Cardiac fibroblast (primary cell): Measurements from ENCODE around the gene DDX5.
"Not testable (repeated sequence)": the region's sequence is repeated elsewhere in the genome, so short reads cannot be mapped to it uniquely, and the experiment has no call there.

Source experiments
- DNase-seq, 2 donors: peaks; one replicate each; pipeline versions ENCODE4 v3.0.0 to v3.0.0-alpha.2; 2010; ENCODE audit warnings: low read depth in 2 of 2
- H3K4me3 ChIP-seq, 2 donors: replicated peaks in 1 of 2; 1 replicate in 1 of 2; 2 replicates in 1 of 2; pipeline ENCODE4 v1.5.1; 2011; ENCODE audit warnings: low read depth in 2 of 2, low read length in 2 of 2, mild to moderate bottlenecking in 2 of 2, moderate library complexity in 1 of 2
- TF ChIP-seq, protein P1 (sequence below): IDR thresholded peaks from one replicate; pipeline ENCODE4 v1.5.1; 2011; ENCODE audit warnings: low read depth, mild to moderate bottlenecking, low read length, inconsistent platforms

DDX5 gene

DNA sequence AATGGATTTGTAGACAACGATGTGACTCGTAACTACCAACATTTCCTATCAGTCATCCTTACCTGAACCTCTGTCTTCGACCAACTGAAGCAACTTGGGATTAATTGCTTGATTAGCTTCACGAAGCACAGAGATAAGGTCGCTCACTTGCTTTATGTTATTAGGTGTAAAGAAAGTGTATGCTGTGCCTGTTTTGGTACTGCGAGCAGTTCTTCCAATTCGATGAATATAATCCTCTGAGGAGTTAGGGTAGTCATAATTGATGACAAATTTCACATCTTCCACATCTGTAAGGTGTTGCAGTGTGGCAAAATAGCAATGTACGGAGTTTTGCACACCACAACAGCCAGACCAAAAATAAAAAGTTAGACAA, 5.6 kb downstream of the DDX5 start:
- DNase-seq = no peak

DNA sequence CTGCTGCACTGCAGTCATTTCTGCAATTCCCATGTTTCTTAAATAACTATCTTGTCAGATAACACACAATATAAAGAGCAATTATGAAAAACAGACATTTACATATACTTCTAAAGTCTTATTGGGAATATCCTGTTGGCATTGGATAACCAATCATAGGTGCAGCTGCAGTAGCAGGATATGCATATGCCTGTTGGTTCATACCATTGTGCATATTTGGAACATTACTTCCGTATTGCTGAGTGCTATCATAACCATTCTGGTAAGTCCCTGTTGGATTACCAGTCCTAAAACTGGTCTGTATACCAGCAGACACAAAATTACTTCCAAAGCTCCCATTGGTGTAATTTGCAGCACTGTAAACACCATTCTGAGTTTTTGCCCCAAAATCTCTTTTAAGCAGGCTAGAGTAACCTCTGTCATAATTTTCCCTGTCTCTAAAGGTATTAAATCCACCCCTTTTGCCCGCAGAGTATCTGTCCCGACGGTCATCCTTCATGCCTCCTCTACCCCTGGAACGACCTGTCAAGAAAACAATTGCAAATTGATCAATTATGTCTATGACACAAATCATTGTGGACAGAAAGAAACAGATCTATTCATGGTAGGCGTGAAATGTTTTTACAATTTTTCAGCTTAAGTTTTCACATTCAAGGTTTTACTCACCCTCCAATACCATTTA, 6.1 kb downstream of the DDX5 start:
- peak; percentile 42 to 54 for DNase-seq
- H3K4me3 ChIP-seq = no peak overlapping the region
- TF ChIP-seq, protein P1, sequence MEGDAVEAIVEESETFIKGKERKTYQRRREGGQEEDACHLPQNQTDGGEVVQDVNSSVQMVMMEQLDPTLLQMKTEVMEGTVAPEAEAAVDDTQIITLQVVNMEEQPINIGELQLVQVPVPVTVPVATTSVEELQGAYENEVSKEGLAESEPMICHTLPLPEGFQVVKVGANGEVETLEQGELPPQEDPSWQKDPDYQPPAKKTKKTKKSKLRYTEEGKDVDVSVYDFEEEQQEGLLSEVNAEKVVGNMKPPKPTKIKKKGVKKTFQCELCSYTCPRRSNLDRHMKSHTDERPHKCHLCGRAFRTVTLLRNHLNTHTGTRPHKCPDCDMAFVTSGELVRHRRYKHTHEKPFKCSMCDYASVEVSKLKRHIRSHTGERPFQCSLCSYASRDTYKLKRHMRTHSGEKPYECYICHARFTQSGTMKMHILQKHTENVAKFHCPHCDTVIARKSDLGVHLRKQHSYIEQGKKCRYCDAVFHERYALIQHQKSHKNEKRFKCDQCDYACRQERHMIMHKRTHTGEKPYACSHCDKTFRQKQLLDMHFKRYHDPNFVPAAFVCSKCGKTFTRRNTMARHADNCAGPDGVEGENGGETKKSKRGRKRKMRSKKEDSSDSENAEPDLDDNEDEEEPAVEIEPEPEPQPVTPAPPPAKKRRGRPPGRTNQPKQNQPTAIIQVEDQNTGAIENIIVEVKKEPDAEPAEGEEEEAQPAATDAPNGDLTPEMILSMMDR = no peak

More for the DNA sequence above, 5.6 kb downstream of the DDX5 start:
- TF ChIP-seq, protein P1 = no peak
- no peak overlapping the region for H3K4me3 ChIP-seq

DNA sequence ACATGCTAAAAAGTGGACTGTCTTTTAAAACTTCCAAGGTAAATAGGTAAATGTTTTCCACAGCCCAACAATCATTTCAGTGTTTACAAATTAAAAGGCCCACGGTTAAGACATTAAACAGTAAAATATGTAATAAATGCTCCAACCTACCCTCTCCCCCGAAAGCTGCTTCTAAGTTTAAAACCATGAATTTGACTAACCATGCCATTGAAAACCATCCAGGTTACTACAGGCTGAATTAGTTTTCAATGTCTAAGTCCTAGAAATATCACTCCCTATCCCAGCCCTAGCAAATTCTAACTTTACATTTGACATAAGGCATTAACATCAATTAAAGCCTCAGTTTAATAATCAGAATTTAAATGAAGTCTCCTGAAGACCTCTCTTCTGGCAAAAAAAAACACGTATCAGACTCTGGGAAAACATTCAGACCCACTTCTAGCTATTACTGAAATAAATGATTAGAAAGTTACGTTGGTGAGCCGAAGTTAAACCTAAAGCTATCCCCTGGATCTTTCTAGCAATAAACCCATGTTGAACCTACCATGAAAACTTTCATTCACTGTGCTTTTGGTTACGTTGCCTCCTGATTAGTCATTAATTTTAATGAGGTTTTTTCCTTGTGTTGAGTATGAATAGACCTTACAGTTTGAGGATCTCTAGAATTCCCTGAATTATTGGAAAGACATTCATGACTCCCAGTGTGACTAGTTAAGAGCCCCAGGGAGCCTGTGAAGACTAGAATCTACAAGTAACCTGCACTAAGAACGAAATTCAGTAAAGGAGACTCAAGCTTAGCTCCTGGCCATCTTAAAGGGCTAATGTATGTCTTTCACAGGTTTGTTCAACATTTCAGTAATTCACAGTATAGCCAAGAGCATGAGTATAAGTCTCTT, 7.5 kb downstream of the DDX5 start:
- no peak overlapping the region for H3K4me3 ChIP-seq

DNA sequence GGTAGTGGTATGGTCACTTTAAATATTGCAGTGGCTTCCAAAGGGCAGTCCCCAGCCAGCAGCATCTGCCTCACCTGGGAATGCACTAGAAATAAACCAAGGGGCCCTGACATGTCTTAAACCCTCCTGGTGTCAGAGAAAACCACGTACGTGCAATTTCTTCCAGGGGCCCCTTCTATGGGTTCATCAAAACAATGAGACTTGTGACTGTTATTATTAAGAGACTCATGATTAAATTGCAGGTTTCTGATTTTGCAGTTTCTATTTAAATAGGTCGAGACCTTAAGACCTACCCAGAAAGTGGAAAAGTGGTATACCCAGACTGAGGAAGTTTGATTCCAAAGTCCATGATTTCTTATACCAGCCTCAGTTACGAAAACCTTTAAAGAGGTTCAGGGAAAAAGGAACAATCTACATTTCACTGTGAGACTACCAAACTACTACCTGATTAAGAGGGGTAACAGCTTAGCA, 8.5 kb downstream of the DDX5 start:
- TF ChIP-seq, protein P1 = no peak
- no peak for DNase-seq
- H3K4me3 ChIP-seq = peak overlapping the region; percentile 74 to 76

More for the DNA sequence above, 7.5 kb downstream of the DDX5 start:
- TF ChIP-seq, protein P1 = no peak
- no peak for DNase-seq

DNA sequence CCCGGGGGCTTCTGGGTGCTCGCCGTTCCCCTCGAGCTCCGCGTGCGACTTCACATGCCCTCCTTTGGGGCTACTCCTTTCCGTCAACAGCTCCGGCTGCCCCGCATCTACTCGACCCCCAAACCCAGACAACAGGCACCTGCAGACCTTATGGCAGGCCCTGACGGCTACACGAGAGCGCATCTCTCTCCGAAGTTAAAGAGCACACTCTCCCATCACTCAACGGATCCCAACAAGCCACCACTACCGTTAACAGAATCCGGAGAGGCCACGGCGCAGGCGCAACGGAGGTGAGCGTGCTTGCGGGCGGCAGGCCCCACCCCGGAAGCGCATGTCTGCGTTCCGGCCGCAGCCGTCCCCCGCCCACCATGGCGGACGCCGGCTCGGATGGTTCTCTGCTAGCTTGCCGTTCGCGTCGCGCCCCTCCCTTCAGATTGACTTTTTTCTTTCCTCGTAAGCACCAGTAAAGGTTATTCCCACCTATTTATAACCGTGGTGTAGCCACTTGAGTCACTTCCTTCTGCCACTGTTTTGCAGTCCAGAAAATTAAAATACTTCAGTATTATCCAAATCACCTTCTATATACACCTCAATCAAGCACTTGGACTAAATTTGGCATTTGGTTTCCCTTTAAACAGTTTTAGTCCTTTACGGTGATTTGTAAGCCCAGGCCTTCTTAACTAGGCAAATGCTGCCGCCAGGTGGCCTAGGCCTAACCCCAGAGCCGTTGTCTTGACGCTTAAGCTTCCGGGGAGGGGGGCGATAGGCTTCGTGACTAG, 9.1 kb downstream of the DDX5 start, which contains the start of gene POLG2:
Gene POLG2, minus strand, starts transcription at position 269 of the 779 bp plus-strand sequence. Its CDS starts 86 bp downstream, at position 183.
- TF ChIP-seq, protein P1 = peak; percentile 61
- DNase-seq = peak; percentile 94 to 95
- H3K4me3 ChIP-seq = peak within 1 kb of the TSS; percentile 74 to 76

DNA sequence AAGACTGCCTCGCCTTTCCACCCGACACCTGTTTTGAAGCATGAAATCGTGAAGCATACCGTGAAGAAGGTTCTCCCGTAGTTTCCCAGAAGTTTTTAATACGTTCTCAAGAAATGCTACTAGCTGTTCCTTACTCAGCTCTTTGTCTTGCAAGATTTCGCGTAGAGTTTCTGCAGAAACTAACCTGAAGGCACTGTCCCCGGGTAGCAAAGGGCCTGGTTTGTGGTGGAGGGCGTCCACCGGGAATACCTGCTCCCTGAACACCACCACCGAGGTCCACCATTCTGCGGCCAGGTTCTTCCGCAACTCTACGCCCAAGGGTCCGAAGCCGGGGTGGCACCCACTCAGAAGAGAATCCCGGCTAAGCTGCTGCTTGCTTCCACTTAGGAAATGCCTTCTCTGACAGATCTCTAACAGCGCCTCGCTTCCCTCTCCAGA, 9.7 kb downstream of the DDX5 start:
- no peak for DNase-seq
- peak overlapping the region; percentile 74 to 76 for H3K4me3 ChIP-seq
- TF ChIP-seq, protein P1 = no peak

DNA sequence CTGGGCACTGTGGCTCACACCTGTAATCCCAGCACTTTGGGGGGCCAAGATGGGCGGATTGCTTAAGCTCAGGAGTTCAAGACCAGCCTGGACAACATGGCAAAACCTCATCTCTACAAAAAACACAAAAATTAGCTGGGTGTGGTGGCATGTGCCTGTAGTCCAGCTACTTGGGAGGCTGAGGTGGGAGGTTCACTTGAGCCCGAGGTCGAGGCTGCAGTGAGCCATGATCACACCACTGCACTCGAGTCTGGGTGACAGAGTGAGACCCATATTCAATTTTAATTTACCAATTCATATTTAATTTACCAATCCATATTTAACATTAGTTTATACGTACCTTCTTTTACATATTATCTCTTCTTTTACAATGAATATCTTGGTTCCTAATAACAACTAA, 10.8 kb downstream of the DDX5 start:
- DNase-seq, H3K4me3 ChIP-seq: not testable (repeated sequence)
